NOMO-1 (cell line): ENCODE results near the gene CLIC5.

Experiments
- DNase-seq, 2 experiments: peaks; one replicate each; lab custom pipeline; 2025; ENCODE audit not compliant: unreplicated experiment in 2 of 2; lab: John Stamatoyannopoulos, UW

Gene CLIC5

GRCh38 chr6:46000905-46001304, 14.8 kb downstream of the CLIC5 start:
- DNase-seq = no peak

DNA sequence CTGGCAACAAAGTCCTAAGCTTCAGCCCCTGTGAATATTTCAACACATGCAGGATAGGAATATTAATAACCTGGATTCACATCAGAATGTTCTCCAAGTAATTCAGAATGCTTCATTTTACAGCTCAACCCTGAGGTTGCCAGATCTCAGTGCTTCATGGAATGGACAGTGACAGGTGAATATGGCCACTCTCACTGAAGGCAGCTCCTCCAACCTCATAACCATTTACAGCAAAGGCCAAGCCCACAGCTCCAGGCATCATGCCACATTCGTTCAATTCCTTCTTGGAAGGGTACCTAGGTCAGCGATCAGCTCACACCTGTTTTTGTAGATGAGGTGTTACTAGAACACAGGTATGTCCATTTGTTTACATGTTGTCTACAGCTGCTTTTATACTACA, 17.1 kb downstream of the CLIC5 start:
- DNase-seq = no peak

GRCh38 chr6:45997875-45998506, 17.7 kb downstream of the CLIC5 start:
- no peak for DNase-seq

DNA sequence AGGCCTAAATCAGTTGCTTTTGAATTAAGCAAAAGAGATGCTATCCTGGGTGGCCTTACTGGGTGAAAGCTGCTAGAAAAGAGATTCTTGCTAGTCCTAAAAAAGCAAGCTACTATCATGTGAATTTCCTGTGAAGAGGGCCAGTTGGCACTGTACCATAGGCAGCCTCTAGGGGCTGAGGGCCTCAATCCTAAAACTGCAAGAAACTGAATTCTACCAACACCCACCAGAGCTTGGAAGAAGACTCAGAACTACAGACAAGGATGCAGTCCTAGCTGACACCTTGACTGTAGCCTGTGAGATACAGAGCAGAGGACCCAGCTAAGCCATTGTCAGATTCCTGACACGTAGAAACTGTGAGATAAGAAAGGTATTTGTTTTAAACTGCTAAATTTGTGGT, 24.5 kb downstream of the CLIC5 start:
- DNase-seq = no peak

DNA sequence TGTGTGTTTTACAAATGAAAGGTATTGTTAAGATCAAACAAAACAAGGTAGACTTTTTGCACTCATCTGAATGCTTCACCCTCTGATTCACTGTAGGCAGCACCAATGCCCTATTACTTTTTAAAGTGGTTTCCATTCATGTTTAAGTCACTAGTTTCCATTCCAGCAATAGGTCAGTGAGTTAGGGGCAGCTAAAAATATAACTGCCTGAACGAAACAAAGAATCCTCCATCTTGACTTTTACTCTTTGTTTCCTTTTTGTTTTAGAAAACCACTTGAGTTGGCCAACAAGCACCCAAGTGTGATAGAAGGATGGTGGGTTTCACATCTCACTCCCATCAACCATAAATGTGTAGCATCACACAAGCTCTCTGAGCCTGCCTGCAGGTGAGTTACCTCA, 25.5 kb downstream of the CLIC5 start:
- DNase-seq = no peak

DNA sequence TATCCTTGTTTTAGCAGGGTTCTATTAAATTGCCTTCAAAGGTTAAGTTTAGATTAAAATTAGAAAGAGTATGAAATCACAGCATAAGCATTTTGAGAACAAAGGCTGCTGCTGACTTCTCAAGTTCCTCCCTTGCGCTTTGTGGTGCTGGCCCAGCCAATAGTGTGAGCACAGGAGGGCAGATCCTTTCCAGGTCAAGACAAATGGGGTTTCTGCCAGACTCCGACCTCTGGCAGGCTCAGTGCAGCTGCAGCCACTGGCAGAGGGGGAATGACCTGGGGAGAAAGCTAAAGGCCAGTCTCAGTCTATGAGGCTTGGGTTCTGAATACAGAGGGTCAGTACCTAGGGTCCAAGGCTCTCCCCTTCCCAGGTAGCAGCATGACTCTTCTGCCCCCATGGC, 27.0 kb downstream of the CLIC5 start:
- no peak for DNase-seq

- DNase-seq = no peak
Observed at GRCh38 chr6:45987856-45988255, 27.8 kb downstream of the CLIC5 start.

DNA sequence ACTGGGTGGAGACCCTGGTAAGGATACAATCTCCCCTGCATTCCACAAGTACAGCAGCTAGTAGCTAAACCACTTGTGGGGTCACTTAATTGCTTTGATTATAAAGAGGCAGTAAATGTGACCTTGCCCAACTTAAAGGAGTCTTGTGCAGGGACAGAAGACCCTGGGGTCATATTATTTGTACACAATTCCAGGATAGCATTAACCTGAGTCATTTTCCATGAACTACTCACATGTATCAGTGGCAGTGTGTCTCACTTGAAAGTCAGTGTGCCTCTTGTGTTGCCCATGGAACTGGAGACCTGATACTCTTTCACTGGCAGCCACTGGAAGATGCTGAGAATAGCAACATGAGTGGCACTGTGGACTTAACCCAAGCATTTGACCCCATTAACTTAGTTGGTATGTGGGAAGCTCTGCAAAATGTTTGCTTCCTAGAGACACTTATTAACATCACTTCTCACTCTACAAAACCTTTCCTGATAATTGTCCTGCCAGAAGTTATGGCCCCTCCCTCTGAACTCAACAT, 28.9 kb downstream of the CLIC5 start:
- no peak for DNase-seq

DNA sequence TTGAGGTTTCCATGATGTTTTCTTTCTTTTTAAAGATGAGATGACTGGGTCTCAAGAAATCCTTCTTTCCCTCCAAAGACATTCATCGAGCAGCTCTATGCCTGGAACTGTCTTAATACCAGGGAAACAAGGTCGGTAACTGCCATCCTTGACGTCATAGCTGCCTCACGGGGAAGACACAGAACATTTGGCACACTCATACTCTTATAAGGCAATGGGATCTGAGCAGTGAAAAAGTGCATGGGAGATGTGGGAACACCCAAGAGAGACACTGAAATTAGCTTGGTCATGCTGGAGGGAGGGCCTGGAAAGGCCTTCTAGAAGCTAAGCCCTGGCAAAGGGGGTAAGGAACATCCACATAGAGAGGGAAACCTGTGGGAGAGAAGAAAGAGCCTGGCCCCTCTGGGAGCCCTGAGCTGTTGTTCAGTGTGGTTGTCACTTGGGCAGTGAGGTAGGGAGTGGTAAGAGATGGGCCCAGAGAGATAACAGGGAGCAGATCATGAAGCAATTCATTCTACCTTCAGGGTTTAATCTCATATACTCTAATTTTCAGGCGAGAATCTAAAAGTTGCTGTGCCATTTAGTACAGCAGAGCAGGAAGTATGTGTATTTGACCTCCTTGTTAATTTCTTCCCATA, 30.8 kb downstream of the CLIC5 start:
- no peak for DNase-seq

DNA sequence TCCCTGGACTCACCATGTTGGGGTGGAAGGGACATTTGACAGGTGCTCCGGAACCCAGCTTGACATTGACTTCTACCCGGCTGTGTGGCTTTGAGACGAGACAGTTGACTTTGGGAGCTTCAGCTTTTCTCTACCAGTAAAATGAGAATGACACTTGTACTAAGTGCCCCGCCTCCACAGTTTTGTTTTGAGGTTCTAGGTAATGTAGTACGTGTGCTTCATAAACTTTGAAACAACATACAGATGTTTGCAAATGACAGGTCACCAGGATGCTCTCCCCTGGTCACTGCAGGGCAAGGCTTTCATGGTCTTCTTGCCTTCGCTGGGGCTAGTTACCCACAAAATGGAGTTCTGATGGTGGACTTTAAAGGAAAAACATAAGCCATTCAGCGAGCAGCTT, 31.3 kb downstream of the CLIC5 start:
- no peak for DNase-seq

- DNase-seq = no peak
Observed at GRCh38 chr6:45983062-45983461, 32.6 kb downstream of the CLIC5 start.

GRCh38 chr6:45982280-45983036, 33.2 kb downstream of the CLIC5 start:
- no peak for DNase-seq

- no peak for DNase-seq
Observed at GRCh38 chr6:45981046-45981445, 34.6 kb downstream of the CLIC5 start.

DNA sequence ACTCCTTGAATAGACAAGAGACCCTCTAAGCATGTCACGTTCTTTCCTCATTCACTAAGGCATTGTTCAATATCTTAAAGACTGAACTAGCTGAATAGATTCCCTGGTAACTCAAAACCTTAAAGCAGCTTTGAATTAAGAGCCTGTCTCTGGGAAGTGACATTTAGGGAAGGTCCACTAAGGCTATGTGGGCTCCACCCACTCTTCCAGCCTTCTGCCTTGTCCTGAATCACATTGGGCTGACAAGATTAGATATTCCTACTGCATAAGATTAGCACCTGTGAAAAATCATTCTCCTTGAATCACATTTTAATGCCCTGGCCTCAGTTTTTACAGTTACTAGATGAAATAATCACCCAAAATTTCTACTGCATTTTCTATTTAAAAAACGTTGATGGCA, 36.3 kb downstream of the CLIC5 start:
- DNase-seq = no peak

- DNase-seq = no peak
Observed at GRCh38 chr6:45974596-45974995, 41.1 kb downstream of the CLIC5 start.

DNA sequence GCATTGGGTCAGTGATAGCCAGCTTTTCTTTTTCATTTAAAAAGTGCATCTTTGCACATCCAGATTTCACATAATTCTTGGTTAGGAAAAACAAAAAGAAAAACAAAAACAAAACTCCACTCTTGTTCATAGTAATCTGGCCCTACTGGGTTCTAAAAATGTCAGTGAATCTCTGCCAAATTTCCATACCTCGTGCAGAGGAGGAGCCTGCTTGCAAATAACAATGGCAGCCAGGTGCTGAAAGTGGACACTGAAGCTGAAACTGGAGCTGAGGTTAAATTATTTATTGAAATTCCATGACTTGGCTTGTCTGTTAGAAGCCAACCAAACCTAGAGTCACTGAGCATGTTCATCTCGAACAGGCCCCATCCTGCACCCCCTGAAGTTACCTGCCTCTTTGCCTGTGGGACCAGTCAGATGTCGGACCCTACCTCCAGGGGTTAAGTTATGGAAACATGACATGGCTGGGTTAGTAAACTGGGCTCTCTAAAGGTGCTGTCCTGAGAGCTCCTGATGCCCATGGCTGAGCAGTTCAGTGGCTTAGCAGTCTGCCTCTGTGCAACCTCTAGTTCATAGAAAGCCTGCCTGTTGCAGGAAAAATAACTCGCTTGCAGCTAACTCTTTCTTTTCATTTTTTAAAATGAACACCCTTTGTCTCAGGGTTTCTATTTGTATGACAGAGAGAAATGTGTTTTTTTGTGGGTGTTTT, 42.7 kb downstream of the CLIC5 start:
- no peak for DNase-seq

GRCh38 chr6:45971287-45971686, 44.4 kb downstream of the CLIC5 start:
- DNase-seq = no peak

DNA sequence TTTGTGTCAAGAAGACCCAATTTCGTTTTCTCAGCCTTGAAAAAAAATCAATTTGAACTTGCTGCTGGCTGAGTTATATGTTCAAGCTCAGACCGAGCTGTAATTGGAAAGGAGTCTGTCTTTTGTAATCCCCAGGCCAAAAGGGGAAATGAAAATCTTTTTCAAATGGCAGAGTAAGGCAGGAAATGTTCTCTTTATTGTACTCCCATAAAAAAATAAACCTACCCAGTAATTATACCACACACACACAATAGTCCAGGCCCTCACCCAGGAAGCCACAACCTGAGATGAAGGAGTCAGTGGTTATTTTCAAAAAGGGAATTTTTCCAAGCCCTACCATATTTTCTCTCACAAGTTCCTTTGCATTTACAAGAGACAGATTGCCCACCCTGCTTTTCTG, 45.3 kb downstream of the CLIC5 start:
- peak; percentile 67 to 84 for DNase-seq

- DNase-seq = no peak
Observed at GRCh38 chr6:45969883-45970282, 45.8 kb downstream of the CLIC5 start.

GRCh38 chr6:45969026-45969425, 46.6 kb downstream of the CLIC5 start:
- DNase-seq = no peak

DNA sequence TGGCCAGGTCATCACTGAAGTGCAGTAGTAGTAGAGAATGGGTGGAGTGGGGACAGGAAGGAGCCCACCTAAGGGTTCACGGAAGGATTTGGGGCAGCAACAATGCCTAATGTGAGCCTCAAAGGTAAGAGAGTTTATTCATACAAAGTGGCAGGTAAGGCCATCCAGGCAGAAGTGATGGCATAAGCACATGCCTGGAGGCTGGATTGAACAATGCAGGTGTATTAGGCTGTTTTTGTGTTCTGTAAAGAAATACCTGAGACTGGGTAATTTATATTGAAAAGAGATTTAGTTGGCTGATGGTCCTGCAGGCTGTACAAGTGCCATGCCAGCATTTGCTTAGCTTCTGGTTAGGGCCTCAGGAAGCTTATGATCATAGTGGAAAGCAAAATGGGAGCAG, 48.3 kb downstream of the CLIC5 start:
- no peak for DNase-seq
